PC-9 (cell line): Measurements from ENCODE around the gene PRIM1. TPM values are rescaled to one million over a fixed set of nuclear protein-coding genes. Genes with fewer than 3 reads are reported as not detected.

Experiments
- BruUV-seq: library from RNA; stranded (reverse); fragments of 400-500 nt; replicated peaks from 2 replicates; lab custom pipeline; 2021; lab: Mats Ljungman, UMichigan
- CTCF ChIA-PET: fragments of 300-600 bp; sonication (Branson Sonifier 250); formaldehyde crosslinking; loops from one replicate; lab custom pipeline; 2022; ENCODE audit warnings: antibody characterized with exemption; lab: Charles Lee
- POLR2A ChIA-PET: fragments of 300-600 bp; sonication (Branson Sonifier 250); formaldehyde crosslinking; loops from one replicate; lab custom pipeline; 2022; ENCODE audit warnings: antibody characterized with exemption; ENCODE audit not compliant: unreplicated experiment; lab: Charles Lee
- DNase-seq, 2 experiments: peaks; one replicate each; pipeline versions ENCODE4 v3.0.0 to v3.0.0-alpha.2; 2015 to 2022; ENCODE audit warnings: mixed read lengths in 1 of 2
- H2AFZ ChIP-seq: fragments of 200-600 bp; sonication (generic); 2 replicates; pipeline ENCODE4 v1.8.1; 2017; ENCODE audit warnings: antibody characterized with exemption
- H3F3A ChIP-seq: fragments of 200-600 bp; sonication (generic); 2 replicates; pipeline ENCODE4 v1.8.1; 2017; ENCODE audit warnings: antibody characterized with exemption, mild to moderate bottlenecking, low read depth; ENCODE audit not compliant: insufficient read depth
- H3K27ac ChIP-seq: fragments of 200-600 bp; sonication (generic); 2 replicates; pipeline ENCODE4 v1.6.1; 2016; ENCODE audit warnings: mixed run types
- H3K27me3 ChIP-seq: fragments of 200-600 bp; sonication (generic); 2 replicates; pipeline ENCODE4 v1.6.1; 2016; ENCODE audit warnings: low read depth, mixed run types; ENCODE audit not compliant: insufficient read depth
- H3K36me3 ChIP-seq: fragments of 200-600 bp; sonication (generic); 2 replicates; pipeline ENCODE4 v1.6.1; 2016; ENCODE audit warnings: low read depth, mixed run types
- H3K4me1 ChIP-seq: fragments of 200-600 bp; sonication (generic); replicated peaks from 2 replicates; pipeline ENCODE4 v1.6.1; 2016; ENCODE audit warnings: mixed run types; ENCODE audit not compliant: insufficient read depth
- H3K4me2 ChIP-seq: fragments of 200-600 bp; sonication (generic); 2 replicates; pipeline ENCODE4 v1.6.1; 2017; ENCODE audit warnings: mixed run types
- H3K4me3 ChIP-seq: fragments of 200-600 bp; sonication (generic); 2 replicates; pipeline ENCODE4 v1.6.1; 2016; ENCODE audit warnings: mixed run types
- H3K79me2 ChIP-seq: fragments of 200-600 bp; sonication (generic); 2 replicates; pipeline ENCODE4 v1.6.1; 2017; ENCODE audit warnings: low read depth, mixed run types
- H3K9me2 ChIP-seq: fragments of 200-600 bp; sonication (generic); 2 replicates; pipeline ENCODE4 v1.8.1; 2017; ENCODE audit warnings: mild to moderate bottlenecking; ENCODE audit not compliant: insufficient read depth
- H3K9me3 ChIP-seq: fragments of 200-600 bp; sonication (generic); 2 replicates; pipeline ENCODE4 v1.8.1; 2016; ENCODE audit warnings: low read depth; ENCODE audit not compliant: insufficient read depth
- H4K20me1 ChIP-seq: fragments of 200-600 bp; sonication (generic); 2 replicates; pipeline ENCODE4 v1.8.1; 2017; ENCODE audit not compliant: insufficient read depth
- EZH2 ChIP-seq: fragments of 200-600 bp; sonication (generic); IDR thresholded peaks from 2 replicates; pipeline ENCODE4 v1.8.0; 2017; ENCODE audit warnings: antibody characterized with exemption, low read depth
- intact Hi-C: fragments of 100-400 bp; cut with micrococcal nuclease; formaldehyde crosslinking; loops from one replicate; pipeline ENCODE4 v1.10.0; 2022; ENCODE audit not compliant: unreplicated experiment
- total RNA-seq: library from RNA; stranded (reverse); gene quantifications from 2 replicates; pipeline ENCODE4 v1.2.3, GENCODE V29; 2021
- TF ChIP-seq, protein P1 (sequence below): fragments of 200-600 bp; sonication (generic); conservative IDR thresholded peaks from 2 replicates; pipeline ENCODE4 v1.6.1; 2017; ENCODE audit warnings: mixed run types, antibody characterized with exemption, mild to moderate bottlenecking, moderate library complexity

Gene PRIM1
- total RNA-seq, 1 experiment from 2014 or later = 35.8 TPM

DNA sequence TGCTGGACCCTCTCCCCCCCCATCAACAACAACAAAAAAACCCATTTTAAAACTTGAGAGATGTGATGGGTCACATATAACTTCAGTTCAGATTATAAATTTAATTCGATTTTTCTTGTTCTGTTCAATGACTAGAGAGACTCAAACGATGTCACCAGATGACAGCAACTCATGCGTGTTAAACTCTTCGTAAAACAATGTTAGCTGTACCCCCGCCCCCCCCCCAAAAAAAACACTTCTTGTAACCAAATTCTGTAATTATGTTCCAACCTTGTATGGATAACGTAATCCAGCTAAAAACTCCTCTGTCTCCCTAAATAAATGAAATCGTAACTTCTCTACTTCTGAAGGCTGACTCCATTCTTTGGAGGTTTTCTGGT is 26.4 kb downstream of the PRIM1 start:
- ChIA-PET CTCF (interaction anchor here (0.6 to 1.0 kb wide), 5 partner anchors 75 to 387 kb away, joined by 4 to 8 read pairs (median 5); no protein-coding TSS in a partner anchor), POLR2A (interaction anchor here (0.5 to 1.0 kb wide), 16 partner anchors 9 to 571 kb away, joined by 3 to 12 read pairs (median 6); partner anchors contain the start of genes PTGES3 and STAT2)
- intact Hi-C loops = loop anchor here (1.0 to 10.0 kb wide), 3 partner anchors 37 to 89 kb away; partner anchors contain the start of gene PTGES3
- Histone ChIP-seq H4K20me1 (peaks cover 33% of the 10 kb centered on the region), H3K4me2 (peak overlapping the region; percentile 98), H3K79me2 (peaks cover 43% of the 10 kb centered on the region), H3K27me3 (no peaks in the 10 kb centered on the region), H3F3A (peaks cover 54% of the 10 kb centered on the region), H3K4me3 (peak overlapping the region; percentile 99), H2AFZ (peak overlapping the region; percentile 84), H3K9me2 (no peaks in the 10 kb centered on the region), H3K27ac (peak overlapping the region; percentile 94), H3K36me3 (peaks cover 33% of the 10 kb centered on the region), H3K9me3 (no peaks in the 10 kb centered on the region), H3K4me1 (peaks cover 33% of the 10 kb centered on the region)
- TF ChIP-seq, protein P1, sequence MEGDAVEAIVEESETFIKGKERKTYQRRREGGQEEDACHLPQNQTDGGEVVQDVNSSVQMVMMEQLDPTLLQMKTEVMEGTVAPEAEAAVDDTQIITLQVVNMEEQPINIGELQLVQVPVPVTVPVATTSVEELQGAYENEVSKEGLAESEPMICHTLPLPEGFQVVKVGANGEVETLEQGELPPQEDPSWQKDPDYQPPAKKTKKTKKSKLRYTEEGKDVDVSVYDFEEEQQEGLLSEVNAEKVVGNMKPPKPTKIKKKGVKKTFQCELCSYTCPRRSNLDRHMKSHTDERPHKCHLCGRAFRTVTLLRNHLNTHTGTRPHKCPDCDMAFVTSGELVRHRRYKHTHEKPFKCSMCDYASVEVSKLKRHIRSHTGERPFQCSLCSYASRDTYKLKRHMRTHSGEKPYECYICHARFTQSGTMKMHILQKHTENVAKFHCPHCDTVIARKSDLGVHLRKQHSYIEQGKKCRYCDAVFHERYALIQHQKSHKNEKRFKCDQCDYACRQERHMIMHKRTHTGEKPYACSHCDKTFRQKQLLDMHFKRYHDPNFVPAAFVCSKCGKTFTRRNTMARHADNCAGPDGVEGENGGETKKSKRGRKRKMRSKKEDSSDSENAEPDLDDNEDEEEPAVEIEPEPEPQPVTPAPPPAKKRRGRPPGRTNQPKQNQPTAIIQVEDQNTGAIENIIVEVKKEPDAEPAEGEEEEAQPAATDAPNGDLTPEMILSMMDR = no peak
- TF ChIP-seq EZH2 = no peak
- DNase-seq = no peak
- BruUV-seq = TSS peak; percentile 89

DNA sequence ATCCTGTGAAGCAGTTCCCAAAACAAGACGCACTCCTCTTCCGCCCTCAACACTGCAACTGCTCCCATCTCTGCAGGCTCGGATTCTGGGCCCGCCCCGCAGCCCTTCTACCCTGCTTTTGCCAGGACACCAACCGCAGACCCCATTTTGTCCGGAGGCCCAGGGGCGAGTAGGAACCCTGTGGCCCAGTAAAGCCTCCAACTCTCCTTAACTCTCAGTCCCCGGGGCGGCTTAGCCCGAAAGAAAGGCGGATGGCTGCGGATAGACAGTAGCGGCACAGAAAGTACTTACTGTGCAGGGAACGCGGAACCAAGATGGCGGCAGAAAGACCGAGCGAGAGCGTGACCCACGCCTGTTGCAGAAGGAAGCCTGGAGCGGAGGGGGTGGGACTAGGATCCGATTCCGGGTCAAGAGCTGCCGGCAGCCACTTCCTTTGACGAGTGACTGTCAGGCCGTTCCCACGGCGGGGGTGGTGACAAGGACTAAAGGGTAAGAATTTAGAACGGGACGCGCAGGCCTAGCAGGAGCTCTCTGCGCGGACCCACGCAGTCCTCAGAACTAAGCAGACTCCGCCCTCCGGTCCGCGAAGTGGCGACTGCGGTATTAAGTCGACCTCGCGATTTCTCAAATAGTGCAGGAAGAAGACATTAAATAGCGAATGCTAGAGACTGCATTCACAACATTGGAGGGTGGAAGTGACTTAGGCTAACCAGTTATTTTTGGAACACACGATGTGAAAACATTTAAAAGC is 27.0 kb downstream of the PRIM1 start, which contains the start of gene NACA:
Gene NACA, minus strand, starts transcription at position 328 of the 751 bp plus-strand sequence. CDS start 778 bp downstream, outside the sequence.
- Histone ChIP-seq H2AFZ (peak within 1 kb of the TSS; percentile 84), H3K36me3 (peaks cover 38% of the 10 kb centered on the region), H3K4me3 (peak within 1 kb of the TSS; percentile 99), H3K27me3 (no peaks in the 10 kb centered on the region), H3K9me3 (no peaks in the 10 kb centered on the region), H3K9me2 (no peaks in the 10 kb centered on the region), H3K4me1 (peaks cover 39% of the 10 kb centered on the region), H3K79me2 (peaks cover 48% of the 10 kb centered on the region), H3F3A (peaks cover 60% of the 10 kb centered on the region), H3K4me2 (peak within 1 kb of the TSS; percentile 98), H4K20me1 (peaks cover 38% of the 10 kb centered on the region), H3K27ac (peak within 1 kb of the TSS; percentile 94)
- TF ChIP-seq, protein P1 = no peak
- no peak for TF ChIP-seq EZH2
- TSS peak; percentile 72 for BruUV-seq
- ChIA-PET POLR2A (interaction anchor here (0.5 to 1.0 kb wide), 21 partner anchors 10 to 776 kb away, joined by 3 to 12 read pairs (median 5); partner anchors contain the start of genes PTGES3 and STAT2), CTCF (interaction anchor here (0.6 to 1.0 kb wide), 3 partner anchors 88 to 387 kb away, joined by 4 to 5 read pairs (median 4); no protein-coding TSS in a partner anchor)
- intact Hi-C loops = loop anchor here (1.0 to 10.0 kb wide), 3 partner anchors 37 to 88 kb away; partner anchors contain the start of gene PTGES3
- DNase-seq = peak; percentile 94 to 95

DNA sequence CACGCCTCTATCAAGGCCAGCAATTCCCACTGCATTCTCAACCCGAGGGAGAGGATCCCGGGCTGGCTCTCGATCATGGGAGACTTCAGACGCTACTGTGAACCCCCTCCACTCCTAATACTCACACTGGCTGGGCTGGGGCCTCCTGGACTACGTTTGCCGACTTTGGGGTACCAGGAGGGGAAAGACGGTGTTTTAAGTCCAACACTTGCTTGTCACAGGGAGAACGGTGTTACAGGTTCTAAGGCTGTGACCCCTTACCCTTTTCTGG is 27.5 kb downstream of the PRIM1 start:
- POLR2A ChIA-PET = interaction anchor here (0.6 to 1.0 kb wide), 2 partner anchors 63 to 90 kb away, joined by 3 to 5 read pairs; no protein-coding TSS in a partner anchor
- H3K79me2 ChIP-seq = peaks cover 53% of the 10 kb centered on the region
- H2AFZ ChIP-seq = peak overlapping the region; percentile 59; the same call in 1 of the 2 replicates
- peaks cover 44% of the 10 kb centered on the region for H3K4me1 ChIP-seq
- peak overlapping the region; percentile 99 for H3K4me3 ChIP-seq
- no TSS peak for BruUV-seq
- TF ChIP-seq EZH2 = no peak
- TF ChIP-seq, protein P1 = no peak
- peaks cover 43% of the 10 kb centered on the region for H3K36me3 ChIP-seq
- H3K9me2 ChIP-seq = no peaks in the 10 kb centered on the region
- peak overlapping the region; percentile 98 for H3K4me2 ChIP-seq
- no peaks in the 10 kb centered on the region for H3K9me3 ChIP-seq
- peaks cover 65% of the 10 kb centered on the region for H3F3A ChIP-seq
- intact Hi-C loops = loop anchor here (2.0 to 10.0 kb wide), 2 partner anchors 60 to 88 kb away; no protein-coding TSS in a partner anchor
- DNase-seq = no peak
- peak overlapping the region; percentile 94 for H3K27ac ChIP-seq
- CTCF ChIA-PET = no interaction called here
- peaks cover 43% of the 10 kb centered on the region for H4K20me1 ChIP-seq
- no peaks in the 10 kb centered on the region for H3K27me3 ChIP-seq
